Stimulated activated CD4-positive, alpha-beta T cell treated with anti-CD3 and anti-CD28 coated beads, Interleukin-1b, Interleukin-23, amount 100 ng/mL, for 48 hours (primary cell): Measurements from ENCODE around the gene CHRNA9.
"Not testable (repeated sequence)": the region's sequence is repeated elsewhere in the genome, so short reads cannot be mapped to it uniquely, and the experiment has no call there.

Experiments
- DNase-seq: peaks from one replicate; pipeline ENCODE4 v3.0.0-alpha.2; 2020

Gene CHRNA9

GRCh38 chr4:40334591-40335524, at the start of gene CHRNA9:
Gene CHRNA9 (plus strand): TSS chr4:40335333. CDS start chr4:40335468, 135 bp downstream.
- no peak for DNase-seq

- DNase-seq = no peak
These were observed 49.4 kb upstream of the CHRNA9 start for GRCh38 chr4:40285692-40286091.

GRCh38 chr4:40288566-40288965, 46.6 kb upstream of the CHRNA9 start:
- DNase-seq = no peak

- DNase-seq = peak; percentile 41
These were observed 45.6 kb upstream of the CHRNA9 start for GRCh38 chr4:40289366-40290188.

- DNase-seq = not testable (repeated sequence)
These were observed 44.4 kb upstream of the CHRNA9 start for GRCh38 chr4:40290611-40291186.

- DNase-seq = no peak
These were observed 42.8 kb upstream of the CHRNA9 start for GRCh38 chr4:40292313-40292759.

- no peak for DNase-seq
These were observed 40.8 kb upstream of the CHRNA9 start for GRCh38 chr4:40294339-40294738.

GRCh38 chr4:40295030-40295429, 40.1 kb upstream of the CHRNA9 start:
- DNase-seq = not testable (repeated sequence)

- no peak for DNase-seq
These were observed 39.6 kb upstream of the CHRNA9 start for GRCh38 chr4:40295572-40295971.

- DNase-seq = no peak
These were observed 36.0 kb upstream of the CHRNA9 start for GRCh38 chr4:40299126-40299525.

- DNase-seq = no peak
These were observed 35.3 kb upstream of the CHRNA9 start for GRCh38 chr4:40299811-40300292.

GRCh38 chr4:40300371-40301162, 34.6 kb upstream of the CHRNA9 start:
- no peak for DNase-seq

GRCh38 chr4:40301603-40302002, 33.5 kb upstream of the CHRNA9 start:
- DNase-seq = peak; percentile 37

GRCh38 chr4:40303751-40304150, 31.4 kb upstream of the CHRNA9 start:
- no peak for DNase-seq

GRCh38 chr4:40305328-40306170, 29.6 kb upstream of the CHRNA9 start:
- peak; percentile 69 for DNase-seq

GRCh38 chr4:40306226-40306625, 28.9 kb upstream of the CHRNA9 start:
- DNase-seq = no peak

- DNase-seq = no peak
These were observed 28.2 kb upstream of the CHRNA9 start for GRCh38 chr4:40306976-40307375.

GRCh38 chr4:40307627-40308497, 27.3 kb upstream of the CHRNA9 start:
- peak; percentile 69 for DNase-seq

- DNase-seq = no peak
These were observed 26.5 kb upstream of the CHRNA9 start for GRCh38 chr4:40308528-40309122.
